Liver (tissue), 9 donors: Measurements from ENCODE around the gene AMPH. TPM values are rescaled to one million over a fixed set of nuclear protein-coding genes. Genes with fewer than 3 reads are reported as not detected.

Source experiments
- DNase-seq: peaks from one replicate; pipeline ENCODE4 v3.0.0-alpha.2; 2017; ENCODE audit warnings: low spot score
- H3K27ac ChIP-seq, 2 donors: one replicate each; pipeline ENCODE4 v1.7.0; 2013; ENCODE audit warnings: inconsistent platforms in 2 of 2, low read length in 2 of 2, control low read depth in 1 of 2, low read depth in 1 of 2, mild to moderate bottlenecking in 1 of 2
- H3K27me3 ChIP-seq, 4 donors: one replicate each; pipeline versions ENCODE4 v1.6.1 to v1.7.0; 2013; ENCODE audit warnings: low read length in 3 of 4, inconsistent platforms in 1 of 4, mild to moderate bottlenecking in 1 of 4, moderate library complexity in 1 of 4; ENCODE audit not compliant: control insufficient read depth in 4 of 4, insufficient read depth in 4 of 4
- H3K36me3 ChIP-seq, 4 donors: one replicate each; pipeline versions ENCODE4 v1.6.1 to v1.7.0; 2013; ENCODE audit warnings: low read length in 3 of 4, mild to moderate bottlenecking in 3 of 4, low read depth in 1 of 4, moderate library complexity in 1 of 4; ENCODE audit not compliant: control insufficient read depth in 4 of 4, insufficient read depth in 3 of 4
- H3K4me1 ChIP-seq, 4 donors: one replicate each; pipeline versions ENCODE4 v1.6.1 to v1.7.0; 2013; ENCODE audit warnings: low read length in 3 of 4, mild to moderate bottlenecking in 3 of 4, moderate library complexity in 1 of 4; ENCODE audit not compliant: control insufficient read depth in 4 of 4, insufficient read depth in 4 of 4
- H3K4me3 ChIP-seq, 3 donors: one replicate each; pipeline versions ENCODE4 v1.6.1 to v1.7.0; 2013; ENCODE audit warnings: low read length in 3 of 3, control low read depth in 1 of 3, low read depth in 1 of 3, mild to moderate bottlenecking in 1 of 3
- H3K9ac ChIP-seq, 2 donors: one replicate each; pipeline ENCODE4 v1.7.0; 2013; ENCODE audit warnings: low read length in 2 of 2, mild to moderate bottlenecking in 2 of 2, moderate library complexity in 2 of 2, control low read depth in 1 of 2, low read depth in 1 of 2
- H3K9me3 ChIP-seq, 4 donors: one replicate each; pipeline versions ENCODE4 v1.6.1 to v1.7.0; 2013; ENCODE audit warnings: low read length in 3 of 4; ENCODE audit not compliant: control insufficient read depth in 4 of 4
- EGR1 ChIP-seq, 2 donors: IDR thresholded peaks; 2 replicates each; pipeline ENCODE4 v1.6.1; 2016 to 2018; ENCODE audit warnings: antibody characterized with exemption in 2 of 2, low read depth in 2 of 2
- FOXA1 ChIP-seq: IDR thresholded peaks from 2 replicates; pipeline ENCODE4 v1.6.1; 2016; ENCODE audit warnings: antibody characterized with exemption
- FOXA2 ChIP-seq: IDR thresholded peaks from 2 replicates; pipeline ENCODE4 v1.6.1; 2016; ENCODE audit warnings: antibody characterized with exemption
- GABPA ChIP-seq, 2 donors: IDR thresholded peaks in 1 of 2; conservative IDR thresholded peaks in 1 of 2; 2 replicates each; pipeline ENCODE4 v1.6.1; 2016; ENCODE audit warnings: antibody characterized with exemption in 2 of 2, mild to moderate bottlenecking in 1 of 2, moderate library complexity in 1 of 2
- HNF4A ChIP-seq, 2 donors: conservative IDR thresholded peaks; 2 replicates each; pipeline ENCODE4 v1.6.1; 2016; ENCODE audit warnings: antibody characterized with exemption in 2 of 2, mild to moderate bottlenecking in 2 of 2
- HNF4G ChIP-seq: IDR thresholded peaks from 2 replicates; pipeline ENCODE4 v1.6.1; 2016; ENCODE audit warnings: antibody characterized with exemption
- JUND ChIP-seq, 2 donors: IDR thresholded peaks; 2 replicates each; pipeline ENCODE4 v1.6.1; 2016; ENCODE audit warnings: antibody characterized with exemption in 2 of 2
- NR2F2 ChIP-seq: IDR thresholded peaks from 2 replicates; pipeline ENCODE4 v1.6.1; 2016; ENCODE audit warnings: antibody characterized with exemption
- RAD21 ChIP-seq, 2 donors: IDR thresholded peaks; 2 replicates each; pipeline ENCODE4 v1.6.1; 2016; ENCODE audit warnings: antibody characterized with exemption in 2 of 2, mild to moderate bottlenecking in 2 of 2
- RXRA ChIP-seq, 2 donors: IDR thresholded peaks; 2 replicates each; pipeline ENCODE4 v1.6.1; 2017 to 2018; ENCODE audit warnings: antibody characterized with exemption in 2 of 2, mild to moderate bottlenecking in 1 of 2
- SP1 ChIP-seq: IDR thresholded peaks from 2 replicates; pipeline ENCODE4 v1.6.1; 2018; ENCODE audit warnings: antibody characterized with exemption, mild to moderate bottlenecking
- TAF1 ChIP-seq: conservative IDR thresholded peaks from 2 replicates; pipeline ENCODE4 v1.6.1; 2016; ENCODE audit warnings: antibody characterized with exemption, mild to moderate bottlenecking
- YY1 ChIP-seq: IDR thresholded peaks from 2 replicates; pipeline ENCODE4 v1.6.1; 2016; ENCODE audit warnings: antibody characterized with exemption, mild to moderate bottlenecking
- ZBTB33 ChIP-seq: IDR thresholded peaks from 2 replicates; pipeline ENCODE4 v1.6.1; 2016; ENCODE audit warnings: antibody characterized with exemption
- WGBS: extraction: QIAGEN DNeasy Blood & Tissue Kit; methylation state at CpG from one replicate; pipeline ENCODE4 v1.1.7; 2013; 5-methylcytosine and 5-hydroxymethylcytosine counted together
- polyA plus RNA-seq, 2 donors: library from polyadenylated mRNA; stranded (reverse) in 1 of 2; unstranded in 1 of 2; fragments of 200-250 nt in 1 of 2; fragments of >200 nt in 1 of 2; fragmentation: Nextera tagmentation in 1 of 2; extraction: Ambion mirVana in 1 of 2; gene quantifications; one replicate each; pipeline versions ENCODE4 v1.2.1 to v1.2.3, GENCODE V29; 2013 to 2015
- total RNA-seq, 2 donors: library from RNA; depleted of rRNA; stranded (reverse); fragments of >200 nt; gene quantifications; one replicate each; pipeline ENCODE4 v1.2.3, GENCODE V29; 2014
- TF ChIP-seq, protein P1 (sequence below): IDR thresholded peaks from 2 replicates; pipeline ENCODE4 v1.6.1; 2016; ENCODE audit warnings: antibody characterized with exemption, mild to moderate bottlenecking
- TF ChIP-seq, protein P2 (sequence below): IDR thresholded peaks from 2 replicates; pipeline ENCODE4 v1.6.1; 2016; ENCODE audit warnings: antibody characterized with exemption
- TF ChIP-seq, protein P3 (sequence below): fragments of 150-350 bp; IDR thresholded peaks from 2 replicates; pipeline ENCODE4 v1.5.1; 2017; ENCODE audit warnings: improper control_type of control experiment, low read depth, low read length; ENCODE audit not compliant: missing input control
- TF ChIP-seq, protein P4 (sequence below): IDR thresholded peaks from 2 replicates; pipeline ENCODE4 v1.6.1; 2016; ENCODE audit warnings: antibody characterized with exemption
- donor health status: healthy.
- donor health status: healthy.
- donor health status: healthy.
- donor health status: healthy.
- donor health status: healthy.

The AMPH gene
- total and polyA plus RNA-seq, 4 donors: 0.13 to 0.25 (median 0.20) TPM

- DNase-seq: no peak
- TF ChIP-seq RXRA (IDR thresholded peaks at IDR 0.05) (no peak), ZBTB33 (no peak), SP1 (no peak), HNF4A (conservative IDR thresholded peaks at IDR 0.05) (no peak), JUND (IDR thresholded peaks at IDR 0.05) (no peak), FOXA2 (no peak), GABPA (IDR thresholded peaks at IDR 0.05 in 1 of 2, conservative IDR thresholded peaks at IDR 0.05 in 1 of 2) (no peak), RAD21 (IDR thresholded peaks at IDR 0.05) (no peak), FOXA1 (no peak), YY1 (no peak), EGR1 (IDR thresholded peaks at IDR 0.05; ENCODE audit: low read depth in 2 of 2) (no peak), TAF1 (no peak), HNF4G (no peak), NR2F2 (no peak)
- TF ChIP-seq, protein P1, sequence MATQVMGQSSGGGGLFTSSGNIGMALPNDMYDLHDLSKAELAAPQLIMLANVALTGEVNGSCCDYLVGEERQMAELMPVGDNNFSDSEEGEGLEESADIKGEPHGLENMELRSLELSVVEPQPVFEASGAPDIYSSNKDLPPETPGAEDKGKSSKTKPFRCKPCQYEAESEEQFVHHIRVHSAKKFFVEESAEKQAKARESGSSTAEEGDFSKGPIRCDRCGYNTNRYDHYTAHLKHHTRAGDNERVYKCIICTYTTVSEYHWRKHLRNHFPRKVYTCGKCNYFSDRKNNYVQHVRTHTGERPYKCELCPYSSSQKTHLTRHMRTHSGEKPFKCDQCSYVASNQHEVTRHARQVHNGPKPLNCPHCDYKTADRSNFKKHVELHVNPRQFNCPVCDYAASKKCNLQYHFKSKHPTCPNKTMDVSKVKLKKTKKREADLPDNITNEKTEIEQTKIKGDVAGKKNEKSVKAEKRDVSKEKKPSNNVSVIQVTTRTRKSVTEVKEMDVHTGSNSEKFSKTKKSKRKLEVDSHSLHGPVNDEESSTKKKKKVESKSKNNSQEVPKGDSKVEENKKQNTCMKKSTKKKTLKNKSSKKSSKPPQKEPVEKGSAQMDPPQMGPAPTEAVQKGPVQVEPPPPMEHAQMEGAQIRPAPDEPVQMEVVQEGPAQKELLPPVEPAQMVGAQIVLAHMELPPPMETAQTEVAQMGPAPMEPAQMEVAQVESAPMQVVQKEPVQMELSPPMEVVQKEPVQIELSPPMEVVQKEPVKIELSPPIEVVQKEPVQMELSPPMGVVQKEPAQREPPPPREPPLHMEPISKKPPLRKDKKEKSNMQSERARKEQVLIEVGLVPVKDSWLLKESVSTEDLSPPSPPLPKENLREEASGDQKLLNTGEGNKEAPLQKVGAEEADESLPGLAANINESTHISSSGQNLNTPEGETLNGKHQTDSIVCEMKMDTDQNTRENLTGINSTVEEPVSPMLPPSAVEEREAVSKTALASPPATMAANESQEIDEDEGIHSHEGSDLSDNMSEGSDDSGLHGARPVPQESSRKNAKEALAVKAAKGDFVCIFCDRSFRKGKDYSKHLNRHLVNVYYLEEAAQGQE: no peak
- TF ChIP-seq, protein P2, sequence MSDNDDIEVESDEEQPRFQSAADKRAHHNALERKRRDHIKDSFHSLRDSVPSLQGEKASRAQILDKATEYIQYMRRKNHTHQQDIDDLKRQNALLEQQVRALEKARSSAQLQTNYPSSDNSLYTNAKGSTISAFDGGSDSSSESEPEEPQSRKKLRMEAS: no peak
- TF ChIP-seq, protein P3, sequence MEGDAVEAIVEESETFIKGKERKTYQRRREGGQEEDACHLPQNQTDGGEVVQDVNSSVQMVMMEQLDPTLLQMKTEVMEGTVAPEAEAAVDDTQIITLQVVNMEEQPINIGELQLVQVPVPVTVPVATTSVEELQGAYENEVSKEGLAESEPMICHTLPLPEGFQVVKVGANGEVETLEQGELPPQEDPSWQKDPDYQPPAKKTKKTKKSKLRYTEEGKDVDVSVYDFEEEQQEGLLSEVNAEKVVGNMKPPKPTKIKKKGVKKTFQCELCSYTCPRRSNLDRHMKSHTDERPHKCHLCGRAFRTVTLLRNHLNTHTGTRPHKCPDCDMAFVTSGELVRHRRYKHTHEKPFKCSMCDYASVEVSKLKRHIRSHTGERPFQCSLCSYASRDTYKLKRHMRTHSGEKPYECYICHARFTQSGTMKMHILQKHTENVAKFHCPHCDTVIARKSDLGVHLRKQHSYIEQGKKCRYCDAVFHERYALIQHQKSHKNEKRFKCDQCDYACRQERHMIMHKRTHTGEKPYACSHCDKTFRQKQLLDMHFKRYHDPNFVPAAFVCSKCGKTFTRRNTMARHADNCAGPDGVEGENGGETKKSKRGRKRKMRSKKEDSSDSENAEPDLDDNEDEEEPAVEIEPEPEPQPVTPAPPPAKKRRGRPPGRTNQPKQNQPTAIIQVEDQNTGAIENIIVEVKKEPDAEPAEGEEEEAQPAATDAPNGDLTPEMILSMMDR: no peak
- TF ChIP-seq, protein P4, sequence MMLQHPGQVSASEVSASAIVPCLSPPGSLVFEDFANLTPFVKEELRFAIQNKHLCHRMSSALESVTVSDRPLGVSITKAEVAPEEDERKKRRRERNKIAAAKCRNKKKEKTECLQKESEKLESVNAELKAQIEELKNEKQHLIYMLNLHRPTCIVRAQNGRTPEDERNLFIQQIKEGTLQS: no peak
- H3K27ac ChIP-seq: no peak overlapping the region
Observed at GRCh38 chr7:38655833-38656774, 24.9 kb upstream of the AMPH start.

More at GRCh38 chr7:38655833-38656774, 24.9 kb upstream of the AMPH start:
- Histone ChIP-seq H3K27me3 (no peaks in the 10 kb centered on the region), H3K36me3 (no peaks in the 10 kb centered on the region), H3K4me3 (no peak overlapping the region), H3K9ac (no peak overlapping the region), H3K4me1 (no peaks in the 10 kb centered on the region), H3K9me3 (no peaks in the 10 kb centered on the region)
- WGBS: 85% methylated on average over 35 of the region's 35 CpGs
